ENCODE data around the gene CD320. TPM values are rescaled to one million over a fixed set of nuclear protein-coding genes. Genes with fewer than 3 reads are reported as not detected.
"Not testable (repeated sequence)": the region's sequence is repeated elsewhere in the genome, so short reads cannot be mapped to it uniquely, and the experiment has no call there.

Gene CD320
- total RNA-seq, 1 experiment from 2014 or later, result 88.0 TPM

DNA sequence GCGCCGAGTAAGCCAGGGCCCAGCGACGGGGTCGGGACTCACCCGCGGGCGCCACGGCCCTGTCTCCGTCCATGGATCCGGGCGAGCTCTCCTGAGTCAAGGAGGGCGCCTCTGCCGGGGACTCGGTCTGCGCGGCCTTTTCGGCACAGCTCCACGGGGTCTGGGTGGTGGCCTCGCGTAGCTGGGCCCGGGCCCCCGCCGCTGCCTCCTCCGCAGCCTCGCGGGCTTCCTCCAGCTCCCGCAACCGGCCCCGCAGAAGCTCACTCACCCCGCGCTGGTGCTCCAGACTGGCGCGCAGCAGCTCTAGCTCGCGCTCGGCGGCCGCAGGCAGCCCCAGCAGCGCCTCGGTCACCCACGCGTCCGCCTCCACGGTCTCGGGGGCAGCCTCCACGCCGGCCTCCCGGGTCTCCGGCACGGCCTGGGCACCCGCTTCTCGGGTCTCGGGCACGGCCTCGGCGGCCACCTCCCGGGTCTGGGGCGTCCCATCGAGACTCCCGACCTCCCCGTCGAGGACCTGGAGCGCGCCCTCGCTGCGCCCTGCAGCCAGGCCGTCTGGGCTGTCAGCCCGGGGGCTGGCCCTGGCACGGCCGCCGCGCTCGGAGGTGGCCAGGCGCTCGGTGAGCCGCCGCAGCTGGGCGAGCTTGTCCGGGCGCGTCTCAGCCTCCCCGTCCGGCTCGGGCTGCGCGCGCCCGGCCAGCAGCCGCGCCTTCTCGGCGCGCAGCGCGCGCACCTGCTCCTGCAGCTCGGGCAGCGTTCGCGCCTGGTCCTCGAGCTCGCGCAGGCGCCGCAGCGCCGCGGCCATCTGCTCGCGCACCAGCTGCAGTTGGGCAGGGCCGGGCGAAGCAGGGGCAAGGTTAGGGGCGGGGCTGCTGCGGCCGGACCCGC is 26.5 kb upstream of the CD320 start:
- DNase-seq (ENCODE audit: extremely low read depth, low read depth), result peak; percentile 74

DNA sequence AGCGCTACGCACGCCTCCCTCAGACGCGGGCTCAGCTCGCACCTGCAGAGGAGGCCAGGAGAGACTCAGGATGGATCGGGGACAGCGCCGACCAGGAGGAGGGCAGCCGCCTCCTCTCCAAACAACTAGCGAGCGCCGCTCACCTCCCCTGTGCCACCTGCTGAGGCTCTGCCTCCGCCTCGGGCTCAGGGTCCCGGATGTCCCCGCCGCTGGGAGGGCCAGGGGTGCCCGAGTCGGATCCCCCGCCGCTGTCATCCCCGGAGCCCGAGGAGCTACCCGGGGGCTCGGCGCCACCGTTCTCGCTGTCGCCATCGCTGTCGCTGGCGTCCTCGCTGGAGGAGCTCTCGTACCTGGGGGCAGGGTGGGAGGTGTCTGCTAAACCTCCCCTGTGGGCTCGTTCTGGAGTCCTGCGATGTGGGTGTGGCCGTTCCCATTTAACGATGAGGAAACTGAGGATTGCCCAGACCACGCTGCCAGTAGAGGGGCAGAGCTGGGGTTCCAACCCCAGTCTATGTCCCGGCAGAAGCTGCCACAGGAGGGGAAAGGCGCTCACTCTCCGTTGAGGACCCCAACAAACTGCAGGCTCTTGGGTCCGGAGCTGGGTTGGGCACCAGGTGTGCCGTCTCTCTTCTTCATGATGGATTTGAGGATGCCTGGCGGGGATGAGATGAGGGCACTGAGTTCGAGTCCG is 25.8 kb upstream of the CD320 start:
- no peak for DNase-seq (ENCODE audit: extremely low read depth, low read depth)

DNA sequence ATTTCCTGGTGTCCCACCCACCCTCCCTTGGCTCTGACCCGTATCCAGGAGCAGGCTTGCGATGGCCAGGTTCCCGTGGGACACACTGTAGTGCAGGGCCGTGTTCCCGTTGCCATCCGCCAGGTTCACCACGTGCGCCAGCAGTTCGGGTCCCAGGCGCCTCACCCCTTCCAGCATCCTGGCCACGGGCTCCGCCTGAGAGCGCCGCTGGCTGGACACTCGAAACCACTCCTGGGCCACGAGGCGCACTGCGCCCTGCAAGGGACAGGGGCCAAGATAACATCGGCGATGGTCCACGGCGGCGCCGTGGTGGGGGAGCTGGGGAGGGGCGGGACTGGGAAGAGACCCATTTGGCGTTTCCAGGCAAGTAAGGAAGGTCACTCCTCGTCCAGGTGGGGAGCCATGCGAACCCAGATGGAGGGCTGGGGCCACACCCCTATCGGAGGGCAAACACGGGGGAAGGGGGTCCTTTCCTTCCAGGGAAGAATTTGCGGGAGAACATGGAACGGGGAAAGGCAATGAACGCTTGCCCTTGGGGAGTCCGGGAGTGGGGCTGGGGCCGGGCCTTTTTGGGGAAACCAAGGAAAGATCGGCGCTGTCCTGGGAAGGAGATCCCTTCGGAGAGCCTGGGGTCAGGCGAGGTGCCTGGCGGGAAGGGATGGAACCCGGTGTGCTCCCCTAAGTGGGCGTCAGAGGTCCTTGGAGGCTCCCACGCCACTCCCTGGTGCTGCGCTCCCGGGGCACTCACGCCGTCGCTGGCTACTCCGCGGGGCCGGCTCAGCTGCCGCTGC is 25.0 kb upstream of the CD320 start:
- no peak for DNase-seq (ENCODE audit: extremely low read depth, low read depth)

DNA sequence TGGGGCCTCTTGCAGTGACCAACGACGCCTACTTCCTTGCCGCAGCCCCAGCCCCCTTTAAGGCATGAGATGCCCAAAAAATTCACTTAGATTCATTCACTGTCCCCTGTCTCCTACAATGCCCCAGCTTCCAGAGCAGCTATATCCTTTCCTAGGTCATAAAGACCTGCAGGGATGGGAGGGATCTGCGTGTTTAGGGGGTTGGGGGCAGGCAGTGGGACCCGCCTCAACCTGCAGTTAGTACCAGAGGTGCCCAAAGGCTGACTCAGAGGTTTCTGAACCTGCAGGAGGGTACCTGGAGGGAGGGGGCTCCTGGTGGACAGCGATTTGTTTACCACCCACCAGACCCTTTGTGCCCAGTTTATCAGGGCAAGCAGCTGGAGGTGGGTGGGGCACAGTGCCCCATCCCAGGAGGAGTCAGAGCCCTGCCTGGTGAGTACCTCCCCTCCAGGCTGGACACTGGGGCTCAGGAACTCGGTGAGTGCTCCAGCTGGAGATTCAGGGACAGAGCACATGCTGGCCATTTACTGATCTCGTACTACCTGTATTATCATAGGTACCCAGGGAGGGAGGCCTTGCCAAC is 23.2 kb upstream of the CD320 start:
- DNase-seq (ENCODE audit: extremely low read depth, low read depth), result no peak

DNA sequence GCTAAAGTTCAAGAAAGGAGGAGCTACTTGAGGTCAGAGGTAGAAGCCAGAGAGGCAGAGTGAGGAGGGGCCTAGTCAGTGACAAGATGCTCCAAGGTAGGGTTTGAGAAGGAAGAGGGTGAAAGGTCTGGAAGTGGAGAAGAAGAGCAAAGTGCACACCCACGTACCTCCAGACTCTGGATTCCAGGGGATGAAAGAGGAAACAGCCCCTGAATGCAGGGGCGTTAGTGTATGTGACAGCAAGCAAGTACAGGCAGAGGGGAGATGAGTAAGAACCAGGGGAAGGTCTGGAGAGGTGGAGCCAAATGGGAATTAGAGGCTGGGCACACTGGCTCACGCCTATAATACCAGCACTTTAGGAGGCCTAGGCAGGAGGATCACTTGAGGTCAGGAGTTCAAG is 21.8 kb upstream of the CD320 start:
- DNase-seq (ENCODE audit: extremely low read depth, low read depth), result no peak

GRCh38 chr19:8325454-8325853 is 17.3 kb upstream of the CD320 start:
- no peak for DNase-seq (ENCODE audit: extremely low read depth, low read depth)

- no peak for DNase-seq (ENCODE audit: extremely low read depth, low read depth)
Observed at GRCh38 chr19:8324186-8325050, 16.3 kb upstream of the CD320 start.

GRCh38 chr19:8323781-8324185 is 15.6 kb upstream of the CD320 start:
- no peak for DNase-seq (ENCODE audit: extremely low read depth, low read depth)

DNA sequence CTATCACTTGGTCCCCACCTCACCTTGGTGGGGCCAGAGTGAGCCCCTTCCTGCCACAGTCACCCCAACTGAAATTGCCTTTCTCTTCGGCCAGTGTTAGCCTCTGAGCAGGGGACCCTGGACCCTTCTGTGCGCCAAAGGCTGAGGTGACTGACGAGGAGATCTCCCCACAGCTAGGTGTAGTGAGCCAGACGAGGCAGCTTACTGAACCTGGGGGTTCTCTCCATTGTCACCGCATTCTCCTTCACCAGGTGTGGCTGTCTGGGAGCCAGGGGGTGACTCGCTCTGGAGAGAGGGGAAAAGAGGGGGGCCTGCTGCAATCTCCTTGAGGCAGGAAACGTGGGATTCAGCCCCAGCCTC is 14.5 kb upstream of the CD320 start:
- no peak for DNase-seq (ENCODE audit: extremely low read depth, low read depth)

DNA sequence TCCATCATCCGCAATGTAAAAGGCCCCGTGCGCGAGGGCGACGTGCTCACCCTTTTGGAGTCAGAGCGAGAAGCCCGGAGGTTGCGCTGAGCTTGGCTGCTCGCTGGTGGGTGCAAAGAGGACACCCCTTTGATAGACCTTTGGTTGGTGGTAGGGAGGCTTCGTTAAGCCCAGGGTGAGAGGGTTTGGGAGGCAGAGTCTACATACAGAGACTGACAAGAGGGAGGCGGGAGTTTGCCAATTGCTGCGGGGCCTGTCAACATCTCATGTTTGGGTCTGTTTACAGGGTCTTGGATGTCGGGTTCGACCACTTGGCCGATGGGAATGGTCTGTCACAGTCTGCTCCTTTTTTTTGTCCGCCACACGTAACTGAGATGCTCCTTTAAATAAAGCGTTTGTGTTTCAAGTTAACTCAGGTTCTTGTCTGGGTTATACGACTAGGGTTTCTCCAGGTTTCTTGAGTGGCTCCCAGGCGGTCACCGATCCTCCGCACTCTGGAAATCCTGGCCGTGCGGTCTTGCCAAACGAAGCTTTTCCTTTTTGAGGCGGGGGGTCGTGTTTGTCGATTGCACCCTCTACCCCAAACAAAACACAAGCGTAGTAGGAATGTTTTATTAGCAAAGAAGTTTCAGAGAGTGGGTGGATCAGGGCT is 14.0 kb upstream of the CD320 start:
- DNase-seq (ENCODE audit: extremely low read depth, low read depth), result no peak

- DNase-seq (ENCODE audit: extremely low read depth, low read depth), result peak; percentile 91
Observed at GRCh38 chr19:8321067-8321985, 13.2 kb upstream of the CD320 start, which contains the start of the genes NDUFA7 and RPS28. Gene NDUFA7 (minus strand): TSS chr19:8321375. CDS start chr19:8321358, 17 bp downstream. Gene RPS28 (plus strand): TSS chr19:8321496. CDS start chr19:8321531, 35 bp downstream.

DNA sequence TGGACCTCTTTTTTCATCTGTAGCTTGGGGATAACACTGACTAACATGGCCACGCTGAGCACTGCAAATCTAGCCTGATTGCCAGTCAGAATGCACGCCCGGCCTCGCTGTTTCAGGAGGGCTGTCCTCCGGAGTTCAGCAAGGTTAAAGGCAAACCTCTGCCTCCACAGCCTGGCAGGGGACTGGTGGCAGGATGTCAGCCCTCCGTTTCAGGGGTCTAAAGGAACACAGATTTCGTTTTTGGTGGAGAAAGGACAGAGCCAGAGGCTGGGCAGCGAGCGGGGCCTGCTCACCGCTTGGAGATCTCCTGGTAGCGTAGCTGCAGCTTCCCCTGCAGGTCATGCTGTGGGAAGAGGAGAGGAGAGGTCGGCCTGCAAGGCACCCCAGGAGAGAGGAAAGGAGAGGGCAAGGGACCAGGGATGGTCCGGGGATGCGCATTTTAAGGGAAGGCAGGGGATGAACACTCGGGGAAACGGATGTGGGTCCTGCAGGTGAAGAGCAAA is 12.5 kb upstream of the CD320 start:
- DNase-seq (ENCODE audit: extremely low read depth, low read depth), result no peak

GRCh38 chr19:8319807-8320520 is 11.8 kb upstream of the CD320 start:
- no peak for DNase-seq (ENCODE audit: extremely low read depth, low read depth)

GRCh38 chr19:8318835-8319234 is 10.7 kb upstream of the CD320 start:
- DNase-seq (ENCODE audit: extremely low read depth, low read depth), result not testable (repeated sequence)

DNA sequence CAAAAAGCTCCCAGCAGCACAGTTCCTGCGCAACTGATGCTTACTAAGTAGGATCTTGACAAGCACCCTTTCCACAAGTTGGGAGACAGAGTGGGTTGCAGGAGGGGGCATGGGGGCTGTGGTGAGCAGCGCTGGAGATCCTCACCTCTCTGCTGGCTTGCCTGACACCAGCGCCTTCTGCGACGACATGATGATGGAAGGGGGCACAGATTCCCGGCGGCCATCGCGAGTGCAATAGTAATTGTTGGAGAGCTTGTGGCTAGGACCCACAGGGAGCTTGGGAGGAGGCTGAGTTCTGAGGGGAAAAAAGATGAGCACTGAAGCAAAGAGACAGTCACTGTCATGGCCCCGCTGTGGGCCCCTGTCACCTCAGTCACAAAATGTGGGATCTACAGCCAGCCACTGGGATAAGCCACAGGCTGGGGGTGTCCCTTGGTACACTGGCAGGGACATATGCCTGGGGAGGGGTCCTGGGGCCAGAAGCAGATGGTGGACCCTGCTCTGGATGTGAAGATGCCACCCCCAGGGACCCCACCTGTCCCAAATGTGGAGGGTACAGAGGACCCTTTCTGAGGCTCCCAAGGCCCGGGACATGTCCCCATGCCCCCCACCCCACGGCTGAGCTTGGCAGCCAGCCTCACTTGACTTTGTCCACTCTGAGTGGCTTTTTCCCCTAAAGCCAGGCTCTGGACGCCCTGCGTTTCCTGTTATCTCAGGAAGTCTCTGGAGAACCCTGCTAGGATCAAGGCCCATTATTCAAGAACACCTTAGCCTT is 8.4 kb upstream of the CD320 start:
- DNase-seq (ENCODE audit: extremely low read depth, low read depth), result no peak

DNA sequence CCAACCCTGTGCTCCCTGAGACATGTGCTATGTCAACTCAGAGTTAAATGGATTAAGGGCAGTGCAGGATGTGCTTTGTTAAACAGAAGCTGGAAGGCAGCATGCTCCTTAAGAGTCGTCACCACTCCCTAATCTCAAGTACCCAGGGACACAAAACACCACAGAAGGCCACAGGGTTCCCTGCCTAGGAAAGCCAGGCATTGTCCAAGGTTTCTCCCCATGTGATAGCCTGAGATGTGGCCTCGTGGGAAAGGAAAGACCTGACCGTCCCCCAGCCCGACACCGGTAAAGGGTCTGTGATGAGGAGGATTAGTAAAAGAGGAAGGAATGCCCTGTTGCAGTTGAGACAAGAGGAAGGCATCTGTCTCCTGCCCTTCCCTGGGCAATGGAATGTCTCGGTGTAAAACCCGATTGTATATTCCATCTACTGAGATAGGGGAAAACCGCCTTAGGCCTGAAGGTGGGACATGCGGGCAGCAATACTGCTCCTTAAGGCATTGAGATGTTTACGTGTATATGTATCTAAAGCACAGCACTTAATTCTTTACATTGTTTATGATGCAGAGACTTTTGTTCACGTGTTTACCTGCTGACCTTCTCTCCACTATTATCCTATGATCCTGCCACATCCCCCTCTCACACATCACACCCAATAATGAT is 7.0 kb upstream of the CD320 start:
- DNase-seq (ENCODE audit: extremely low read depth, low read depth), result not testable (repeated sequence)

Measured in NCI-H460 (cell line).